CD4-positive, alpha-beta T cell (primary cell): ENCODE measurements around the gene MAN1B1. TPM values are rescaled to one million over a fixed set of nuclear protein-coding genes. Genes with fewer than 3 reads are reported as not detected.
"Not testable (repeated sequence)": the region's sequence is repeated elsewhere in the genome, so short reads cannot be mapped to it uniquely, and the experiment has no call there.

Experiments used
- ATAC-seq: fragments of 200-7000 bp; cut with Tn5 transposase; one replicate; pipeline ENCODE4 v1.10.0; 2022; ENCODE audit warnings: mild to moderate bottlenecking; ENCODE audit not compliant: poor library complexity
- CTCF ChIA-PET: fragments of 350-600 bp; sonication (Branson Sonifier 250); formaldehyde crosslinking; loops from one replicate; lab custom pipeline; 2021; ENCODE audit warnings: antibody characterized with exemption, inconsistent platforms; lab: Charles Lee
- POLR2A ChIA-PET: fragments of 350-600 bp; sonication (Branson Sonifier 250); formaldehyde crosslinking; loops from one replicate; lab custom pipeline; 2021; ENCODE audit warnings: antibody characterized with exemption, inconsistent platforms; lab: Charles Lee
- DNase-seq, 14 experiments: peaks; one replicate each; pipeline ENCODE4 v3.0.0-alpha.2; 2013 to 2020; ENCODE audit warnings: mixed read lengths in 2 of 14
- H3K27ac ChIP-seq, 2 donors: one replicate each; pipeline versions ENCODE4 v1.5.1 to v1.7.0; 2013; ENCODE audit warnings: low read length in 2 of 2, low read depth in 1 of 2, mild to moderate bottlenecking in 1 of 2
- H3K27me3 ChIP-seq, 2 experiments: 1 replicate in 1 of 2; 2 replicates in 1 of 2; pipeline versions ENCODE4 v1.6.1 to v1.7.0; 2013; ENCODE audit warnings: low read length in 2 of 2, control low read depth in 1 of 2, mild to moderate bottlenecking in 1 of 2, moderate library complexity in 1 of 2; ENCODE audit not compliant: insufficient read depth in 2 of 2, control insufficient read depth in 1 of 2
- H3K36me3 ChIP-seq: one replicate; pipeline ENCODE4 v1.6.1; 2013; ENCODE audit warnings: low read length, control low read depth; ENCODE audit not compliant: insufficient read depth
- H3K4me1 ChIP-seq: one replicate; pipeline ENCODE4 v1.6.1; 2013; ENCODE audit warnings: low read length, control low read depth; ENCODE audit not compliant: insufficient read depth
- H3K4me3 ChIP-seq: one replicate; pipeline ENCODE4 v1.5.1; 2013; ENCODE audit warnings: mild to moderate bottlenecking, low read length, moderate library complexity
- H3K9me3 ChIP-seq, 2 experiments: 1 replicate in 1 of 2; 2 replicates in 1 of 2; pipeline versions ENCODE4 v1.6.1 to v1.7.0; 2013; ENCODE audit warnings: low read length in 2 of 2, mild to moderate bottlenecking in 2 of 2, control low read depth in 1 of 2, moderate library complexity in 1 of 2; ENCODE audit not compliant: control insufficient read depth in 1 of 2, insufficient read depth in 1 of 2
- H3K27ac Mint-ChIP-seq: one replicate; pipeline ENCODE4 v1.8.0; 2020; ENCODE audit warnings: mixed read lengths
- H3K27me3 Mint-ChIP-seq: one replicate; pipeline ENCODE4 v1.8.0; 2021; ENCODE audit warnings: mixed read lengths
- H3K36me3 Mint-ChIP-seq: one replicate; pipeline ENCODE4 v1.8.0; 2021; ENCODE audit warnings: low read depth, mixed read lengths
- H3K4me1 Mint-ChIP-seq: one replicate; pipeline ENCODE4 v1.8.0; 2021; ENCODE audit warnings: low read depth, mixed read lengths
- H3K4me3 Mint-ChIP-seq: one replicate; pipeline ENCODE4 v1.8.0; 2020; ENCODE audit warnings: mild to moderate bottlenecking, mixed read lengths
- H3K9me3 Mint-ChIP-seq: one replicate; pipeline ENCODE4 v1.8.0; 2020; ENCODE audit warnings: mixed read lengths
- CTCF ChIP-seq: fragments of 200-600 bp; IDR thresholded peaks from one replicate; pipeline ENCODE4 v1.8.0; 2022; ENCODE audit warnings: antibody characterized with exemption, mild to moderate bottlenecking
- intact Hi-C, 2 experiments: fragments of 100-400 bp; cut with DNase I in 1 of 2; cut with micrococcal nuclease in 1 of 2; formaldehyde crosslinking; loops; one replicate each; pipeline versions ENCODE4 v1.15.1 to v1.9.0; 2023 to 2025; cut with DNase I, micrococcal nuclease
- total RNA-seq, 174 experiments: library from RNA in 2 of 174; stranded (reverse) in 2 of 174; gene quantifications; one replicate each; pipeline ENCODE4 v1.2.3 and lab custom pipeline; 2021 to 2026

MAN1B1 gene
- total RNA-seq, 2 experiments from 2014 or later = 60.9 to 66.9 TPM

GRCh38 chr9:137134191-137134590 is 47.4 kb downstream of the MAN1B1 start:
- no peak for ATAC-seq
- TF ChIP-seq CTCF = no peak
- H3K27ac ChIP-seq = no peak overlapping the region
- Mint-ChIP-seq H3K36me3 (peaks cover 4% of the 10 kb centered on the region), H3K27me3 (peaks cover 46% of the 10 kb centered on the region), H3K9me3 (no peaks in the 10 kb centered on the region), H3K27ac (no peak overlapping the region), H3K4me1 (no peaks in the 10 kb centered on the region), H3K4me3 (no peak overlapping the region)
- DNase-seq = no peak
- H3K4me3 ChIP-seq = no peak overlapping the region
- intact Hi-C loops = no loop called here
- peaks cover 15% of the 10 kb centered on the region for H3K4me1 ChIP-seq
- peaks cover 37 to 41% of the 10 kb centered on the region in 2 experiments for H3K27me3 ChIP-seq
- no peaks in the 10 kb centered on the region for H3K36me3 ChIP-seq
- CTCF ChIA-PET = no interaction called here
- H3K9me3 ChIP-seq = peaks cover 4 to 46% of the 10 kb centered on the region in 2 experiments
- POLR2A ChIA-PET = no interaction called here

GRCh38 chr9:137135154-137135553 is 48.4 kb downstream of the MAN1B1 start:
- H3K4me3 ChIP-seq, H3K36me3 ChIP-seq, H3K9me3 Mint-ChIP-seq, ATAC-seq, H3K36me3 Mint-ChIP-seq, H3K4me3 Mint-ChIP-seq, CTCF ChIA-PET, intact Hi-C loops, H3K4me1 Mint-ChIP-seq, POLR2A ChIA-PET, H3K27ac ChIP-seq, DNase-seq, H3K27ac Mint-ChIP-seq: not testable (repeated sequence)
- H3K27me3 Mint-ChIP-seq = peaks cover 55% of the 10 kb centered on the region
- Histone ChIP-seq H3K27me3 (peaks cover 43 to 50% of the 10 kb centered on the region in 2 experiments), H3K9me3 (peaks cover 4 to 52% of the 10 kb centered on the region in 2 experiments), H3K4me1 (peaks cover 12% of the 10 kb centered on the region)

- Histone ChIP-seq H3K27ac (no peak overlapping the region), H3K36me3 (no peaks in the 10 kb centered on the region), H3K9me3 (peaks cover 0 to 40% of the 10 kb centered on the region in 2 experiments), H3K27me3 (peaks cover 55 to 62% of the 10 kb centered on the region in 2 experiments), H3K4me1 (peaks cover 8% of the 10 kb centered on the region), H3K4me3 (no peak overlapping the region)
- H3K27me3 Mint-ChIP-seq = peaks cover 67% of the 10 kb centered on the region
- no peaks in the 10 kb centered on the region for H3K4me1 Mint-ChIP-seq
- no peak overlapping the region for H3K4me3 Mint-ChIP-seq
- no peaks in the 10 kb centered on the region for H3K36me3 Mint-ChIP-seq
- ATAC-seq = no peak
- H3K27ac Mint-ChIP-seq = no peak overlapping the region
- TF ChIP-seq CTCF = no peak
- no peaks in the 10 kb centered on the region for H3K9me3 Mint-ChIP-seq
- ChIA-PET CTCF (no interaction called here), POLR2A (no interaction called here)
- DNase-seq = no peak
- intact Hi-C loops = no loop called here
Observed at GRCh38 chr9:137136261-137136880, 49.6 kb downstream of the MAN1B1 start.
